Measurements from ENCODE around the gene LNPEP. TPM values are rescaled to one million over a fixed set of nuclear protein-coding genes. Genes with fewer than 3 reads are reported as not detected.

LNPEP gene
- total RNA-seq, 1 experiment from 2014 or later = 6.4 TPM

GRCh38 chr5:97073420-97073819 lies 137.5 kb downstream of the LNPEP start (continued):
- TF ChIP-seq TEAD4 (CRISPR knock-in tag; IDR thresholded peaks at IDR 0.05) (no peak), SMAD4 (CRISPR knock-in tag; IDR thresholded peaks at IDR 0.05) (no peak), JAZF1 (CRISPR knock-in tag; IDR thresholded peaks at IDR 0.05) (no peak)

- no peak overlapping the region for H3K27ac Mint-ChIP-seq
- no peaks in the 10 kb centered on the region for H3K36me3 Mint-ChIP-seq
- TF ChIP-seq MLX (CRISPR knock-in tag; IDR thresholded peaks at IDR 0.05) (no peak), FOXP1 (CRISPR knock-in tag; IDR thresholded peaks at IDR 0.05; ENCODE audit: borderline replicate concordance) (no peak), ATF1 (CRISPR knock-in tag; IDR thresholded peaks at IDR 0.05) (no peak), NR3C1 (CRISPR knock-in tag; conservative IDR thresholded peaks at IDR 0.05; ENCODE audit: low read depth) (no peak)
- H3K9me3 Mint-ChIP-seq = no peaks in the 10 kb centered on the region
- H3K4me3 Mint-ChIP-seq = no peak overlapping the region
- ChIA-PET POLR2A (interaction anchor here (0.6 kb wide), 1 partner anchor 267 kb away, joined by 3 read pairs; the partner anchor contains the start of gene ERAP1), CTCF (no interaction called here)
- ATAC-seq (no peak), DNase-seq (ENCODE audit: low spot score) (no peak)
- no peaks in the 10 kb centered on the region for H3K4me1 Mint-ChIP-seq
- no peaks in the 10 kb centered on the region for H3K27me3 Mint-ChIP-seq (ENCODE audit: low read depth)
Observed at GRCh38 chr5:97074859-97075489, 139.1 kb downstream of the LNPEP start.

GRCh38 chr5:97075649-97076048 lies 139.8 kb downstream of the LNPEP start:
- DNase-seq (ENCODE audit: low spot score) = no peak
- POLR2A ChIA-PET = no interaction called here
- H3K27me3 Mint-ChIP-seq (ENCODE audit: low read depth) = no peaks in the 10 kb centered on the region
- TF ChIP-seq KAT7 (CRISPR knock-in tag; IDR thresholded peaks at IDR 0.05; ENCODE audit: borderline replicate concordance) (no peak), ZNF423 (CRISPR knock-in tag; IDR thresholded peaks at IDR 0.05) (no peak), AR (CRISPR knock-in tag; IDR thresholded peaks at IDR 0.05) (no peak), IRF1 (CRISPR knock-in tag; IDR thresholded peaks at IDR 0.05) (no peak), ZSCAN18 (CRISPR knock-in tag; IDR thresholded peaks at IDR 0.05) (no peak), ATF2 (CRISPR knock-in tag; IDR thresholded peaks at IDR 0.05; ENCODE audit: borderline replicate concordance, low read depth) (no peak), TCF7 (CRISPR knock-in tag; IDR thresholded peaks at IDR 0.05; ENCODE audit: low read depth) (no peak), ZNF219 (CRISPR knock-in tag; IDR thresholded peaks at IDR 0.05; ENCODE audit: borderline replicate concordance) (no peak), ZNF425 (CRISPR knock-in tag; conservative IDR thresholded peaks at IDR 0.05) (no peak), RELA (CRISPR knock-in tag; IDR thresholded peaks at IDR 0.05; ENCODE audit: borderline replicate concordance) (no peak), GTF2I (CRISPR knock-in tag; conservative IDR thresholded peaks at IDR 0.05) (no peak), TEAD1 (CRISPR knock-in tag; IDR thresholded peaks at IDR 0.05) (no peak), ELF4 (CRISPR knock-in tag; IDR thresholded peaks at IDR 0.05; ENCODE audit: low read depth) (no peak), FOXJ3 (CRISPR knock-in tag; IDR thresholded peaks at IDR 0.05; ENCODE audit: borderline replicate concordance) (no peak), MXD4 (CRISPR knock-in tag; IDR thresholded peaks at IDR 0.05; ENCODE audit: borderline replicate concordance) (no peak), ETV6 (CRISPR knock-in tag; IDR thresholded peaks at IDR 0.05) (no peak)
- ATAC-seq = no peak
- no peaks in the 10 kb centered on the region for H3K4me1 Mint-ChIP-seq
- H3K4me3 Mint-ChIP-seq = no peak overlapping the region
- no peaks in the 10 kb centered on the region for H3K36me3 Mint-ChIP-seq
- no peak overlapping the region for H3K27ac Mint-ChIP-seq
- no peaks in the 10 kb centered on the region for H3K9me3 Mint-ChIP-seq
- CTCF ChIA-PET = no interaction called here

All from WTC11 (cell line).